Measurements from ENCODE around the gene ELMO1. TPM values are rescaled to one million over a fixed set of nuclear protein-coding genes. Genes with fewer than 3 reads are reported as not detected.

ELMO1 gene
- total and polyA plus RNA-seq, 2 of the 13 experiments (the other 11 are each of a cell fraction or from before 2014, with no cell fraction given), result 0.11 to 0.17 TPM

DNA sequence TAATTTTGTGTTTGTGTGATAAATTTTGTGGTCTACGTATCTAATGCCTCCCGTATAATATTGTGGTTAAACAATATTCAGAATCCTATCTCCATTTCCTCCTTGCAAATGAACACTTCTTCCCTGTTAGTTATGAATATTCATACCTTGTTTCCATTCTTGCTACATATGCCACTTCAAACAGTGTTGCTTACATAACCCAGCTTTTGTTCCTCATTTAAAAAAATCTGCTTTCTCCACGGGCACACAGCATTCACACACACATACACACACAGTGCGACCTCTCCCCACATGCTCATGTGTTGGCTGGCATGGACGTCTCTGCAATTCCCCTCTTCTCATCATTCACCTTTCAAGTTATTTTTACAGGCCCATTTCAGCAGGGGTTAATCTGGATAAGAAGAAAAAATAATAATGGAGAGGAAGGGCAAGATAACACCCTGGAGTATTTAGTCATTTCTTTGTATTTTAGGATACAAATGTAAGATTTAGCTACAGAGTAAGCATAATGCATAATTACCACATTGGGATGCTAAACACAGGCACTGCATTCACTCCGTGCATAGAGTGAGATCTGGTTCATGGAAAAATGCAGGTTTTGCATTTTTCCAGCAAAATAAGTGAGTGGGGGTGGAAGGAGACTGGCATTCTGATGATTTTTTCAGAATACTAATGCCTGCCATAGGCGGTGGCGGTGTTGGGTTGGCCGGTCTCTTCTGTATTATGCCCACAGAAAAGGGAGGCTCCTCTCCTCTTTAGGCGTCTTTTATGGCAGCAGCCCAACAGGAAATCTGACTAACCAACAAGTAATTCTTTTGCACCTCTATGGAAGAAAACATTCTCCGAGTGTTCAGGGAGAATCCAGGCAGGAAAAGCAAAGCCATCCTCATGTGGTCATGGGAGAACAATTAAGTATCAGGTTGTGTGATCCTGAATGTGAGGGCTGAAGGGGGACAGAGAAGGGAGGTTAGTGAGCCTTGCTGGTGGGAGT is 31.7 kb upstream of the ELMO1 start (continued):
- no peak for TF ChIP-seq ZFP36L2 (CRISPR knock-in tag; IDR thresholded peaks at IDR 0.05)
- TF ChIP-seq EP300 (IDR thresholded peaks at IDR 0.05; ENCODE audit: low read depth in 2 of 2, low read length in 2 of 2), result no peak
- no peak for TF ChIP-seq EP300 (CRISPR knock-in tag; IDR thresholded peaks at IDR 0.05; ENCODE audit: borderline replicate concordance)
- no peak for TF ChIP-seq RXRA (CRISPR knock-in tag; IDR thresholded peaks at IDR 0.05)

DNA sequence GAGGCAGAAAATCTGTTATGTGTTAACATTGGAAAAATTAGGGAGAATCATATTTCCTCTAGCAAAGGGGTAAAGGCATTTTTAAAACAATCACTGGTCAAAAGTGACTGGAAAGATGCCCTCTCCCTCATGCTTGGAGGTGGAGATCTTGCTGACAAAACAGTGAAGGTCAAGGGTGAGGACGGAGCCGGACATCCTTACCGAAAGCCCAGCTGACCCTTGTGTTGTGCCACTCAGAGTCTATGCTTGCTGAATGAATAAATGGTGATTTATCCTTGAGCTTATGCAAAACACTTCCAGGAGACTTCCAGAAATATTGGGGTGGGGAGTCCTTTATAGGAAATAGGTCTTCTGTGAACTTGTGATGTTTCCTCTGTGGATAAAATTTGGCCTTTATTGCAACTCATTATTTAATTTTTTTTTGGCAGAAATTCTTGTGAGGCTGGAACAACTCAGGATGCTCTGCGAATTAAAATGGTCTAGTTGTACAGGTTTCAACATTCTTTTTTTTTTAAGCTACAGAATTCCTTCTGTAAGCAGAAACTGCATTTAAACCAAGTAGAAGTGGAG is 28.3 kb upstream of the ELMO1 start:
- Histone ChIP-seq H3K79me2 (ENCODE audit: insufficient read depth, low read length) (no peaks in the 10 kb centered on the region), H3K4me3 (replicated peaks in 1 of 3; ENCODE audit: insufficient read depth in 1 of 3, low read depth in 2 of 3, low read length in 3 of 3) (no peak overlapping the region), H3K36me3 (replicated peaks in 1 of 2; ENCODE audit: control insufficient read depth in 1 of 2, insufficient read depth in 2 of 2, low read length in 2 of 2) (no peaks in the 10 kb centered on the region), H4K20me1 (ENCODE audit: insufficient read depth, low read length) (no peaks in the 10 kb centered on the region), H3K9me3 (ENCODE audit: low read length) (no peaks in the 10 kb centered on the region), H3K4me2 (ENCODE audit: low read depth, low read length) (no peak overlapping the region), H3K27ac (ENCODE audit: extremely low read length, insufficient read depth, low read length) (no peak overlapping the region), H3K27me3 (ENCODE audit: control insufficient read depth in 1 of 2, insufficient read depth in 2 of 2, low read length in 2 of 2) (no peaks in the 10 kb centered on the region), H2AFZ (ENCODE audit: low read length) (no peak overlapping the region), H3K9ac (ENCODE audit: insufficient read depth, low read depth, low read length) (no peak overlapping the region), H3K4me1 (ENCODE audit: insufficient read depth, low read length) (no peaks in the 10 kb centered on the region)
- DNase-seq (ENCODE audit: low spot score) (no peak), FAIRE-seq (no peak), ATAC-seq (no peak)
- ChIA-PET CTCF (ENCODE audit: low intra/inter-chr PET ratio, low total read pairs) (no interaction called here), POLR2A (no interaction called here)
- 3% methylated on average over 4 of the region's 4 CpGs for WGBS (ENCODE audit: low lambda C conversion rate)
- no TSS peak for BruUV-seq (replicated peaks)
- in situ Hi-C loops (cut with HindIII; ENCODE audit: extremely low pct_ligation_motif_present, low pct_unique_long_range_greater_than_20kb) (no loop called here), intact Hi-C loops (cut with micrococcal nuclease; ENCODE audit: unreplicated experiment) (no loop called here)
- TF ChIP-seq FLYWCH1 (CRISPR knock-in tag; IDR thresholded peaks at IDR 0.05) (no peak), CTCF (CRISPR knock-in tag; IDR thresholded peaks at IDR 0.05) (no peak), HNRNPL (IDR thresholded peaks at IDR 0.05; ENCODE audit: low read depth, low read length) (no peak), TEAD3 (CRISPR knock-in tag; optimal IDR thresholded peaks at IDR 0.05; ENCODE audit: borderline replicate concordance) (no peak), ZNF276 (CRISPR knock-in tag; IDR thresholded peaks at IDR 0.05; ENCODE audit: low read depth) (no peak), PAWR (CRISPR knock-in tag; IDR thresholded peaks at IDR 0.05; ENCODE audit: borderline replicate concordance) (no peak), ARID4A (CRISPR knock-in tag; IDR thresholded peaks at IDR 0.05; ENCODE audit: borderline replicate concordance) (no peak)

Data from HepG2 (cell line).